T-helper 1 cell treated with Interleukin-12 subunit alpha and Interleukin-12 subunit beta and Interleukin-4 antibody, amounts not matched to agents 30 μg/mL and 1 μg/mL, for 36 hours (primary cell): Measurements from ENCODE around the gene FOXN3.

Experiments
- H3K27ac Mint-ChIP-seq: one replicate; pipeline ENCODE4 v1.8.0; 2021; ENCODE audit warnings: mild to moderate bottlenecking, mixed read lengths
- H3K27me3 Mint-ChIP-seq: one replicate; pipeline ENCODE4 v1.8.0; 2021; ENCODE audit warnings: low read depth, mixed read lengths
- H3K36me3 Mint-ChIP-seq: one replicate; pipeline ENCODE4 v1.8.0; 2021; ENCODE audit warnings: low read depth, mixed read lengths
- H3K4me1 Mint-ChIP-seq: one replicate; pipeline ENCODE4 v1.8.0; 2021; ENCODE audit warnings: low read depth, mixed read lengths
- H3K4me3 Mint-ChIP-seq: one replicate; pipeline ENCODE4 v1.8.0; 2021; ENCODE audit warnings: mild to moderate bottlenecking, moderate library complexity, mixed read lengths
- H3K9me3 Mint-ChIP-seq: one replicate; pipeline ENCODE4 v1.8.0; 2021; ENCODE audit warnings: mixed read lengths

The FOXN3 gene

GRCh38 chr14:89141862-89142261 is 275.2 kb downstream of the FOXN3 start:
- Mint-ChIP-seq H3K4me1 (no peaks in the 10 kb centered on the region), H3K9me3 (peaks cover 3% of the 10 kb centered on the region)

GRCh38 chr14:89140326-89140725 is 276.7 kb downstream of the FOXN3 start:
- no peak overlapping the region for H3K4me3 Mint-ChIP-seq
- peaks cover under 1% of the 10 kb centered on the region for H3K36me3 Mint-ChIP-seq
- peaks cover 9% of the 10 kb centered on the region for H3K27me3 Mint-ChIP-seq
- peaks cover 13% of the 10 kb centered on the region for H3K9me3 Mint-ChIP-seq
- no peaks in the 10 kb centered on the region for H3K4me1 Mint-ChIP-seq
- H3K27ac Mint-ChIP-seq = no peak overlapping the region

More at GRCh38 chr14:89141862-89142261, 275.2 kb downstream of the FOXN3 start:
- Mint-ChIP-seq H3K36me3 (no peaks in the 10 kb centered on the region), H3K4me3 (no peak overlapping the region), H3K27me3 (peaks cover 9% of the 10 kb centered on the region), H3K27ac (no peak overlapping the region)

DNA sequence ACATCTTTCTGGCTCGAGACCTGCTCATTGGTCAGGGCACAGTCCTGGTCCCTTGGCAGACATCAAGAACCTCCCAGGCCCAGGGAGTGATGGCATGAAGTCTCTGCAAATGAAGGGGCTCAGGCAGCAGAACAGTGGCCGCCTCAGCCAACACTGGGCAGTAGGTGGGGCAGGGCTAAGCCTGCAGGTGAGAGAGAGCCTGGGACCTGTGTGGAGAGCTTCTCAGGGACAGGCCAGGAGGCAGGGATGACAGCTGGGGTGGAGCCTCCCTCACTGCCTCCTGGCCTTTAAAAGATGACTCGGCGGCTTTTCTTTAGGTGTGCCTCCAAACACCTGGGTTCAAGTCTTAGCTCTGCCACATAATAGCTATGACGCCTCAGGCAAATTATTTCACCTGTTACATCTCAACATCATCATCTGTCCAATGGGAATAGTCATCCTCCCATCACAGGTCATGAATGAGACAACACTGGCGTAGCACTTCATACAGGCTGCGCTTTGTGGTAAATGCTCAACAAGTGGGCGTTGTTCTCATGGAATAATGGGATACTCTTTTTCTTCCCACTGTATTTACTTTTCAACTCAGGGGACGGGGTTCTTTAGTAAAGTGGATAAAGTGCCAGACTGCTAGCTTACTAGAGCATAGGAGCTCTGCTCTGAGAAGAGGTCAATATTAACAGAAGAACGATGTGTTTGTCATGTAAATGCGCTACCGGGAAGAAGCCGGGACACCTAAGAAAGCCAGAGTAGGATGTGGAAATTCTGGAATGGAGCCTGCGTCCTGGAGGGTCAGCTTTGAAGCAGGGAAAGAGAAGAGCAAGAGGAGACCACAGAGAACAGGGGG is 277.4 kb downstream of the FOXN3 start:
- Mint-ChIP-seq H3K36me3 (peaks cover 2% of the 10 kb centered on the region), H3K27ac (no peak overlapping the region), H3K4me1 (no peaks in the 10 kb centered on the region), H3K4me3 (no peak overlapping the region), H3K9me3 (peaks cover 15% of the 10 kb centered on the region), H3K27me3 (peaks cover 5% of the 10 kb centered on the region)

GRCh38 chr14:89138846-89139245 is 278.2 kb downstream of the FOXN3 start:
- Mint-ChIP-seq H3K4me3 (no peak overlapping the region), H3K27ac (no peak overlapping the region), H3K9me3 (peaks cover 15% of the 10 kb centered on the region), H3K36me3 (peaks cover 2% of the 10 kb centered on the region), H3K27me3 (no peaks in the 10 kb centered on the region), H3K4me1 (no peaks in the 10 kb centered on the region)

DNA sequence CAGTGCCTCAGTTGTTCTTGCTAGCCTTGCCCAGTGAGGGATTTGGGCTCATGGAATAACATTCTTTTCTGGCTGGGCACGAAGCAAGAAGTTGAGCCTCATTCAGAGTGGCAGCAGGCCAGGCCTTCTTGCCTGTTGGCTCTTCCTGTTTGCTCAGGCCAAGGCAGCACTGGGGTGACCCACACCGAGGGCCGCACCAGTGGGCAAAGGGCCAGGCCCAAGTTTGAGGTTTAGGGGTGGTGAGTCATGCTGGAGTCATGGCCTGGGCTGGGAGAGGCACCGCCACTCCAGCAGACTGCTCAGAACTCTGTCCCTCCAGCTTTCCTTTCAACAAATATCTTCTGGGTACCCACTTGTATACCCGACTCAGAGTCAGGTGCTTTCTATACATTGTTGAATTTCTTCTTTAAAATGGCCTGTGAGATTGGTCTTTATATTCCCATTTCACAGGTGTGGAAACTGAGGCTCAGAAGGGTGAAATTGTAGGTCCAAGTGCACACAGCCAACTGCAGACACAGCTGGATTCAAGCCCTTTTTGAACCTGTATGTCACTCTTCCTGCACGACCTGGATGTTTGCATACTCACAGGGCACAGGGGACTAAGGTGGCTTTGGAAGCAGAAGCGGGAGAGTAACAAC is 279.4 kb downstream of the FOXN3 start:
- peaks cover 15% of the 10 kb centered on the region for H3K9me3 Mint-ChIP-seq
- no peaks in the 10 kb centered on the region for H3K4me1 Mint-ChIP-seq
- H3K27me3 Mint-ChIP-seq = no peaks in the 10 kb centered on the region
- H3K36me3 Mint-ChIP-seq = peaks cover 2% of the 10 kb centered on the region
- no peak overlapping the region for H3K4me3 Mint-ChIP-seq
- H3K27ac Mint-ChIP-seq = no peak overlapping the region

DNA sequence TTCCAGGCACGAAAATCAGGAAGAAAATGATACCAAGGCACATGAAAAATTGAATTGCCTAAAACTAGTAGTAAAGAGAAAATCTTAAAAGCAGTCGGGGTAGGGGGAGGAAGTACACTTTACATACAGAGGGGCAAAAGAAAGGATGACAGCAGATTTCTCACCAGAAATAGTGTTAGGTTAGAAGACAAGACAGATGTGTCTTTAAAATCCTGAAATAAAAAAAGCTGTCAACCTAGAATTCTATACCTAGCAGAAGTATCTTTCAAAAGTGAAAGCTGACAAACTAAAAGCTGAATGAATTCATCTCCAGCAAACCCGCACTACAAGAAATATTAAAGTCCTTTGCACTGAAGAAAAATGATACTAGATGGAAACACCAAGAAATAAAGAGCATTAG is 280.4 kb downstream of the FOXN3 start:
- no peaks in the 10 kb centered on the region for H3K4me1 Mint-ChIP-seq
- H3K36me3 Mint-ChIP-seq = peaks cover 2% of the 10 kb centered on the region
- H3K27me3 Mint-ChIP-seq = no peaks in the 10 kb centered on the region
- no peak overlapping the region for H3K27ac Mint-ChIP-seq
- H3K9me3 Mint-ChIP-seq = peaks cover 15% of the 10 kb centered on the region
- H3K4me3 Mint-ChIP-seq = no peak overlapping the region

- H3K27me3 Mint-ChIP-seq = no peaks in the 10 kb centered on the region
- peaks cover 2% of the 10 kb centered on the region for H3K36me3 Mint-ChIP-seq
- H3K9me3 Mint-ChIP-seq = peaks cover 15% of the 10 kb centered on the region
- no peaks in the 10 kb centered on the region for H3K4me1 Mint-ChIP-seq
- H3K4me3 Mint-ChIP-seq = no peak overlapping the region
- no peak overlapping the region for H3K27ac Mint-ChIP-seq
Measured at GRCh38 chr14:89134640-89135039, 282.4 kb downstream of the FOXN3 start.

DNA sequence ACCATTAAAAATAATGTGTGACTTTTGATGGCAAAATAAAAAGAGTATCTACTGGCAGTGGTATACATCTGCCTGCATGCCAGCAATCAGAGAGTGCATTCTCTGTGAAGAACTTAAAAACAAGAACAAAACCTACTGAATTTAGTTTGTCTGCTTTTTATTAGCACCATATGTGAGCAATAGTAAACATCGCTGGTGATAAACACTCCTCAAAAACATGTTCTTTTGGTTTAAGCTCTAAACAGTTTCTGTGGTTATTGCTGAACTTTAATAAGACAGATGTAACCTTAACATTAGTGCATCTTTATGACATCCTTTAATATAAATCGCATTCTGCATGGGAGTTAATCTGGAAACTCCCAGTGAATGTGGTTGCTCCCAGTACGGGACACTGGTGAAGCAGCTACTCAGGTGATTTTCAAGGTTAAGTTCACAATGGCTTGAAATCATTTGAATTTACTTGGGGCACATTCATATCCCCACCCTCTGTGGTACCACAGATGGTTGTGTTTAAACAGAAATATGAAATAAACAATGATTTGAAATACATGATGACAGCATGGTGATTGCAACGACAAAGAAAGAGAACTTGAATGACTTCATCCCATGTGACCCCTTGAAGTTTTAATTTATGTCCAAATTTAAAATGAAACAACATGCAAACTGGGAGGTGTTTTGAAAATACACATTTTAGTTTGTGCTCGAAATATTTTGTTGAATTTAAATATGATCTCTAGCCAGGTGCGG is 285.9 kb downstream of the FOXN3 start:
- H3K27me3 Mint-ChIP-seq = peaks cover 3% of the 10 kb centered on the region
- H3K4me3 Mint-ChIP-seq = no peak overlapping the region
- peaks cover 8% of the 10 kb centered on the region for H3K9me3 Mint-ChIP-seq
- no peaks in the 10 kb centered on the region for H3K4me1 Mint-ChIP-seq
- H3K27ac Mint-ChIP-seq = no peak overlapping the region
- peaks cover 2% of the 10 kb centered on the region for H3K36me3 Mint-ChIP-seq

DNA sequence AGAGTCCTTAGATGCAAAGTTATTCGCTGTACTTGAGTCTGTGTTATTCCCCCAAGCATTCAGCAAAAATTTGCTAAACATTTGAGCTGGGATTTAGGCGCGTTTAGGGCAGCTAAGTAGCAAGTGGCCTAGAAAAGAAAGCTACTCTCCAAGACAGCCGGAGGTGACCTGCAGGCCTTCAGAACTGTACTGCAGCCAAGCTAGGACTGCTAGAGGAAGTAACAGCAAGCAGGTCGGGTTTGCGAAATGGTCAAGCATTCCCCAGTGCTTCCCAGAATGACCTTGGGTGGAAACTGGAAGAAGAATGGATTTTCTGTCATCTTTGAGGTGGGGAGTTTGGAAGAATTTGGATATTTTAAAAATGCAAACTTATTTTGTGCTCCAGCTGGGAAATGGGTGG is 287.5 kb downstream of the FOXN3 start:
- no peaks in the 10 kb centered on the region for H3K4me1 Mint-ChIP-seq
- H3K4me3 Mint-ChIP-seq = no peak overlapping the region
- no peak overlapping the region for H3K27ac Mint-ChIP-seq
- H3K27me3 Mint-ChIP-seq = peaks cover 3% of the 10 kb centered on the region
- H3K9me3 Mint-ChIP-seq = no peaks in the 10 kb centered on the region
- H3K36me3 Mint-ChIP-seq = no peaks in the 10 kb centered on the region

GRCh38 chr14:89128311-89129026 is 288.6 kb downstream of the FOXN3 start:
- Mint-ChIP-seq H3K27me3 (peaks cover 3% of the 10 kb centered on the region), H3K4me3 (no peak overlapping the region), H3K27ac (no peak overlapping the region), H3K9me3 (no peaks in the 10 kb centered on the region), H3K36me3 (no peaks in the 10 kb centered on the region), H3K4me1 (no peaks in the 10 kb centered on the region)

DNA sequence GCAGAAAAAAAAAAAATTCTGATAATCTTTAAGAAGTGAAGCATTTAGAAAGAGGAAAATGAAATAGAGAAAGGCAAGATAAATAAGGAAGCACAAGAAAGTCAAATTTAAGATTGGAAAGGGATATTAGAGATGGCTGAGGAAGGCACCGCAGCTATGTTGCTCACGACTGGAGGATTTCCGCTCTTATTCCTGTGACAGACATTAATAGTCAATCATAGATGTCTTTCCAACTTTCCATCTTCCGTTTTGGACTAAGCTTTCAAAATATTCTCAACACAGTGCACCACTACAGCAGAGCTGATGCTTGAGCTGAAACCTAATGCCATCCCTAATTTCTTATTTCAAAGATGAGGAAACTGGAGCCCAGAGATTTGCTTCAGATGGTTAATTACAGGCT is 290.6 kb downstream of the FOXN3 start:
- Mint-ChIP-seq H3K4me3 (no peak overlapping the region), H3K27me3 (peaks cover 6% of the 10 kb centered on the region), H3K9me3 (no peaks in the 10 kb centered on the region), H3K4me1 (no peaks in the 10 kb centered on the region), H3K36me3 (no peaks in the 10 kb centered on the region), H3K27ac (no peak overlapping the region)

DNA sequence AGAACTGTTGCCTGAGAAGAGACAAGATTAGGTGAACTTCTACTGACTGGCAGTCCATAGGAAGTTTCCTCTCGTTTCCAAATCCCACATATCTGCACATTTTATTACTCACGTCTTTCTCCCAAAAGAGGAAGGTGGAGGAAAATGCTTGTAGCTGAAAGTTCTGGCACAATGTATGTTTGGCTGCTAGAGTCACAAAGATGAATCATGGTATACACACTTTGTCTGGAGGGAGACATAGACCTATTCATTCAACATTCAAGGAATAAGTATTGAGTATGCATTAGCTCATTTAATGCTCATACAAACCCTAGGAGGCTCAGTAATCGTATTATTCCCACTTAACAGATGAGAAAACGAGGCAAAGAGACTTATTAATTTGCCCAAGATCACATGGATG is 291.8 kb downstream of the FOXN3 start:
- H3K9me3 Mint-ChIP-seq = no peaks in the 10 kb centered on the region
- no peaks in the 10 kb centered on the region for H3K36me3 Mint-ChIP-seq
- no peak overlapping the region for H3K27ac Mint-ChIP-seq
- no peaks in the 10 kb centered on the region for H3K4me1 Mint-ChIP-seq
- no peak overlapping the region for H3K4me3 Mint-ChIP-seq
- peaks cover 6% of the 10 kb centered on the region for H3K27me3 Mint-ChIP-seq

GRCh38 chr14:89123851-89124250 is 293.2 kb downstream of the FOXN3 start:
- Mint-ChIP-seq H3K27ac (no peak overlapping the region), H3K4me3 (no peak overlapping the region), H3K4me1 (no peaks in the 10 kb centered on the region), H3K9me3 (no peaks in the 10 kb centered on the region), H3K27me3 (peaks cover 6% of the 10 kb centered on the region), H3K36me3 (no peaks in the 10 kb centered on the region)

DNA sequence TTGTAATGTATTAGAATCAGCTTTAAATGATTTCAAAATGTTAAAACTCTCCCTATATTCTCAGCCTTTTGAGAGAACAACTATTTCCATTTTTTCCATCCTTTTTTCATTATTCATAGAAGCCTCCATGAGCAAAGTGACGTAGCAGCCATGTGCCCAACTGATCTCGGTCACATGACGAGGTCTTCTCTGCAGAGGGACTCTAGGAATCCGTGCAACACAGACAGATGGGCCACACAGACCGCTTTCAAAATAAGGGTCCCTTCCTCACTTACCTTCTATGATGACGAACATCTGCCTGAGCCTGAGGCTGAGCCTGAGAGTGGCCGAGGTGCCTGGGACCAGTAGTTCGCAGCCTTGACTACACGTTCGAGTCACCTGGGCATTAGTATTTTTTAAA is 293.8 kb downstream of the FOXN3 start:
- no peaks in the 10 kb centered on the region for H3K4me1 Mint-ChIP-seq
- peaks cover 3% of the 10 kb centered on the region for H3K27me3 Mint-ChIP-seq
- H3K4me3 Mint-ChIP-seq = no peak overlapping the region
- no peaks in the 10 kb centered on the region for H3K9me3 Mint-ChIP-seq
- H3K27ac Mint-ChIP-seq = no peak overlapping the region
- H3K36me3 Mint-ChIP-seq = no peaks in the 10 kb centered on the region
